NOMO-1 (cell line): ENCODE results near the gene ZNF891.
A peak's percentile ranks its signal among the peaks of the same experiment; 100 is the strongest.

Experiments
- DNase-seq, 2 experiments: peaks; one replicate each; lab custom pipeline; 2025; ENCODE audit not compliant: unreplicated experiment in 2 of 2; lab: John Stamatoyannopoulos, UW

ZNF891 gene

GRCh38 chr12:133130038-133130807 lies at the start of gene ZNF891, which contains the start of gene ZNF10:
ZNF891 (minus strand) TSS chr12:133130274; CDS start chr12:133121918, 8,356 bp downstream.
ZNF10 (plus strand) TSS chr12:133130627; CDS start chr12:133144493, 13,866 bp downstream.
- DNase-seq = peak; percentile 96 to 98

GRCh38 chr12:133174901-133175300 lies 44.8 kb upstream of the ZNF891 start:
- DNase-seq = no peak

- no peak for DNase-seq
Measured at GRCh38 chr12:133172491-133172890, 42.4 kb upstream of the ZNF891 start.

GRCh38 chr12:133165776-133166175 lies 35.7 kb upstream of the ZNF891 start:
- DNase-seq = no peak

GRCh38 chr12:133156125-133156690 lies 26.1 kb upstream of the ZNF891 start:
- no peak for DNase-seq

- no peak for DNase-seq
Measured at GRCh38 chr12:133145981-133146380, 15.9 kb upstream of the ZNF891 start.

- no peak for DNase-seq
Measured at GRCh38 chr12:133135747-133136146, 5.7 kb upstream of the ZNF891 start.

- DNase-seq = peak in 1 of 2 experiments; percentile 38
Measured at GRCh38 chr12:133130808-133131128, 694 bp upstream of the ZNF891 start.

- DNase-seq = peak; percentile 7 to 21
Measured at GRCh38 chr12:133129368-133130037, 571 bp downstream of the ZNF891 start.

- DNase-seq = no peak
Measured at GRCh38 chr12:133124674-133125073, 5.4 kb downstream of the ZNF891 start.

GRCh38 chr12:133120385-133121191 lies 9.5 kb downstream of the ZNF891 start:
- no peak for DNase-seq

- DNase-seq = no peak
Measured at GRCh38 chr12:133108150-133108549, 21.9 kb downstream of the ZNF891 start.

- no peak for DNase-seq
Measured at GRCh38 chr12:133107121-133107520, 23.0 kb downstream of the ZNF891 start.

GRCh38 chr12:133106253-133106652 lies 23.8 kb downstream of the ZNF891 start:
- DNase-seq = no peak

GRCh38 chr12:133105620-133106019 lies 24.5 kb downstream of the ZNF891 start:
- no peak for DNase-seq

GRCh38 chr12:133083345-133083744 lies 46.7 kb downstream of the ZNF891 start:
- DNase-seq = no peak

GRCh38 chr12:133081159-133081780 lies 48.8 kb downstream of the ZNF891 start:
- DNase-seq = peak in 1 of 2 experiments; percentile 58

GRCh38 chr12:133080368-133081158 lies 49.5 kb downstream of the ZNF891 start, which contains the start of gene ZNF140:
ZNF140 (plus strand) TSS chr12:133080923; CDS start chr12:133081321, 398 bp downstream.
- peak; percentile 97 for DNase-seq

- peak; percentile 97 to 98 for DNase-seq
Measured at GRCh38 chr12:133080026-133080367, 50.1 kb downstream of the ZNF891 start.

GRCh38 chr12:133073836-133074235 lies 56.2 kb downstream of the ZNF891 start:
- no peak for DNase-seq
